GM12878 (cell line): ENCODE results near the gene WWOX. TPM values are rescaled to one million over a fixed set of nuclear protein-coding genes. Genes with fewer than 3 reads are reported as not detected.

Source experiments
- ATAC-seq: fragments of 200-7000 bp; cut with Tn5 transposase; 3 replicates; pipeline ENCODE4 v1.9.1; 2020; ENCODE audit warnings: mild to moderate bottlenecking, moderate library complexity
- BruUV-seq: library from RNA; stranded (reverse); fragments of 400-500 nt; replicated peaks from 2 replicates; lab custom pipeline; 2021; lab: Mats Ljungman, UMichigan
- CTCF ChIA-PET: fragments of 300-600 bp; sonication (Branson Sonifier 250); formaldehyde crosslinking; extraction: SDS; loops from one replicate; lab custom pipeline; 2021; ENCODE audit warnings: inconsistent platforms; lab: Yijun Ruan, JAX
- POLR2A ChIA-PET: fragments of 350-600 bp; formaldehyde crosslinking; extraction: SDS; loops from one replicate; lab custom pipeline; 2021; ENCODE audit warnings: inconsistent platforms; lab: Charles Lee
- RAD21 ChIA-PET: fragments of 300-600 bp; sonication (Branson Sonifier 250); formaldehyde crosslinking; loops from one replicate; lab custom pipeline; 2023; ENCODE audit warnings: antibody characterized with exemption; ENCODE audit not compliant: unreplicated experiment; lab: Charles Lee
- SMC1A ChIA-PET: fragments of 300-600 bp; sonication (Branson Sonifier 250); formaldehyde crosslinking; loops from one replicate; lab custom pipeline; 2023; ENCODE audit not compliant: unreplicated experiment, uncharacterized antibody; lab: Charles Lee
- DNase-seq: peaks from one replicate; pipeline ENCODE4 v3.0.0-alpha.2; 2011; ENCODE audit warnings: low read depth, low spot score
- FAIRE-seq: peaks from 3 replicates; lab custom pipeline; 2011; peaks lifted over from hg19 to GRCh38; lab: Jason Lieb, UNC
- H2AFZ ChIP-seq: 2 replicates; pipeline ENCODE4 v1.6.0; 2011; ENCODE audit warnings: low read depth, low read length, control low read depth; ENCODE audit not compliant: control insufficient read depth
- H3K27ac ChIP-seq: 2 replicates; pipeline ENCODE4 v1.5.1; 2011; ENCODE audit warnings: control low read depth; ENCODE audit not compliant: control insufficient read depth, insufficient read depth
- H3K27me3 ChIP-seq, 2 experiments: replicated peaks in 1 of 2; 2 replicates each; pipeline versions ENCODE4 v1.6.0 to v1.6.1; 2011; ENCODE audit warnings: low read length in 1 of 2; ENCODE audit not compliant: control insufficient read depth in 2 of 2, insufficient read depth in 2 of 2
- H3K36me3 ChIP-seq, 2 experiments: 2 replicates each; pipeline ENCODE4 v1.5.1; 2011; ENCODE audit warnings: low read length in 1 of 2; ENCODE audit not compliant: control insufficient read depth in 2 of 2, insufficient read depth in 2 of 2
- H3K4me1 ChIP-seq: 2 replicates; pipeline ENCODE4 v1.6.1; 2011; ENCODE audit warnings: mild to moderate bottlenecking, low read length, moderate library complexity, mixed read lengths; ENCODE audit not compliant: control insufficient read depth, insufficient read depth
- H3K4me2 ChIP-seq: 2 replicates; pipeline ENCODE4 v1.6.0; 2011; ENCODE audit warnings: control low read depth; ENCODE audit not compliant: control insufficient read depth, insufficient read depth
- H3K4me3 ChIP-seq: fragments of 200-600 bp; sonication (generic); 2 replicates; pipeline ENCODE4 v1.5.1; 2016
- H3K79me2 ChIP-seq: 2 replicates; pipeline ENCODE4 v1.6.0; 2011; ENCODE audit warnings: low read length; ENCODE audit not compliant: control insufficient read depth, insufficient read depth
- H3K9ac ChIP-seq: 2 replicates; pipeline ENCODE4 v1.8.0; 2011; ENCODE audit warnings: low read length, control low read depth, mixed read lengths; ENCODE audit not compliant: control insufficient read depth, insufficient read depth
- H3K9me3 ChIP-seq: replicated peaks from 3 replicates; pipeline ENCODE4 v1.5.1; 2011; ENCODE audit warnings: mild to moderate bottlenecking, low read length; ENCODE audit not compliant: control insufficient read depth, insufficient read depth
- H4K20me1 ChIP-seq: 2 replicates; pipeline ENCODE4 v1.6.0; 2011; ENCODE audit not compliant: control insufficient read depth, insufficient read depth
- ESRRA ChIP-seq: IDR thresholded peaks from 2 replicates; pipeline ENCODE4 v1.6.1; 2012; ENCODE audit warnings: mild to moderate bottlenecking, low read length, improper control_type of control experiment
- FOXM1 ChIP-seq: IDR thresholded peaks from 2 replicates; pipeline ENCODE4 v1.6.1; 2012; ENCODE audit warnings: low read depth, mild to moderate bottlenecking, inconsistent platforms, low read length, moderate library complexity
- IRF3 ChIP-seq: fragments of 450-650 bp; IDR thresholded peaks from 2 replicates; pipeline ENCODE4 v1.6.1; 2014; ENCODE audit warnings: mild to moderate bottlenecking
- PML ChIP-seq: IDR thresholded peaks from 2 replicates; pipeline ENCODE4 v1.6.1; 2012; ENCODE audit warnings: low read length, inconsistent platforms
- RBBP5 ChIP-seq: fragments of 200-600 bp; sonication (generic); conservative IDR thresholded peaks from 2 replicates; pipeline ENCODE4 v1.6.1; 2016
- SUPT20H ChIP-seq: IDR thresholded peaks from 2 replicates; pipeline ENCODE4 v1.6.1; 2011; ENCODE audit warnings: low read depth, mild to moderate bottlenecking, low read length, moderate library complexity, borderline replicate concordance; ENCODE audit not compliant: control insufficient read depth
- USF1 ChIP-seq: IDR thresholded peaks from 2 replicates; pipeline ENCODE4 v1.6.1; 2011; ENCODE audit warnings: borderline replicate concordance, low read depth, mild to moderate bottlenecking, moderate library complexity, mixed read lengths, low read length; ENCODE audit not compliant: insufficient read depth; ENCODE audit errors: extremely low read length
- ZBED1 ChIP-seq: IDR thresholded peaks from 2 replicates; pipeline ENCODE4 v1.6.1; 2016; ENCODE audit warnings: borderline replicate concordance
- ZNF622 ChIP-seq: fragments of 450-650 bp; IDR thresholded peaks from 2 replicates; pipeline ENCODE4 v1.6.1; 2017; ENCODE audit warnings: mild to moderate bottlenecking, inconsistent platforms
- WGBS: methylation state at CpG from one replicate; pipeline ENCODE4 v1.1.6; 2016; ENCODE audit warnings: low lambda C conversion rate; ENCODE audit not compliant: insufficient replicate concordance, insufficient coverage; ENCODE audit errors: missing lambda C conversion rate; 5-methylcytosine and 5-hydroxymethylcytosine counted together
- in situ Hi-C: fragments of 300-500 bp; cut with MboI; formaldehyde crosslinking; loops from 9 replicates; pipeline ENCODE4 v1.14.3; 2018; ENCODE audit warnings: mixed read lengths
- intact Hi-C: fragments of 100-400 bp; cut with micrococcal nuclease; formaldehyde crosslinking; loops from one replicate; pipeline ENCODE4 v1.14.2; 2022; ENCODE audit not compliant: unreplicated experiment
- polyA plus RNA-seq, 11 experiments: library from polyadenylated mRNA; depleted of rRNA in 4 of 11; unstranded in 6 of 11; stranded (reverse) in 5 of 11; fragments of >200 nt; fragmentation: Nextera tagmentation in 4 of 11; fragmentation: Illumina TruSeq in 1 of 11; extraction: Ambion mirVana in 4 of 11; extraction: Trizol in 1 of 11; gene quantifications; 1 replicate in 1 of 11; 2 replicates in 10 of 11; pipeline versions ENCODE4 v1.2.1 to v1.2.3, GENCODE V29; 2011 to 2016; ENCODE audit warnings: inconsistent platforms in 2 of 11, missing spikeins in 2 of 11, low read depth in 1 of 11
- total RNA-seq, 4 experiments: library from RNA; depleted of rRNA in 3 of 4; stranded (reverse); fragments of >200 nt in 3 of 4; fragmentation: Illumina TruSeq in 1 of 4; extraction: Trizol in 1 of 4; gene quantifications; 2 replicates each; pipeline versions ENCODE4 v1.2.1 to v1.2.3, GENCODE V29; 2013 to 2021
- TF ChIP-seq, protein P1 (sequence below): fragments of 450-650 bp; IDR thresholded peaks from 2 replicates; pipeline ENCODE4 v1.6.1; 2017; ENCODE audit warnings: mild to moderate bottlenecking, moderate library complexity

The WWOX gene
- total and polyA plus RNA-seq, 10 of the 15 experiments (the other 5 are each of a cell fraction or from before 2014, with no cell fraction given) = 2.8 to 24.4 (median 17.8) TPM

- ATAC-seq (no peak), FAIRE-seq (no peak)
- H3K4me2 ChIP-seq = no peak overlapping the region
- TF ChIP-seq IRF3 = no peak
- TF ChIP-seq SUPT20H = no peak
- TF ChIP-seq PML = no peak
- no peak for TF ChIP-seq USF1
- no peak for TF ChIP-seq FOXM1
- TF ChIP-seq, protein P1, sequence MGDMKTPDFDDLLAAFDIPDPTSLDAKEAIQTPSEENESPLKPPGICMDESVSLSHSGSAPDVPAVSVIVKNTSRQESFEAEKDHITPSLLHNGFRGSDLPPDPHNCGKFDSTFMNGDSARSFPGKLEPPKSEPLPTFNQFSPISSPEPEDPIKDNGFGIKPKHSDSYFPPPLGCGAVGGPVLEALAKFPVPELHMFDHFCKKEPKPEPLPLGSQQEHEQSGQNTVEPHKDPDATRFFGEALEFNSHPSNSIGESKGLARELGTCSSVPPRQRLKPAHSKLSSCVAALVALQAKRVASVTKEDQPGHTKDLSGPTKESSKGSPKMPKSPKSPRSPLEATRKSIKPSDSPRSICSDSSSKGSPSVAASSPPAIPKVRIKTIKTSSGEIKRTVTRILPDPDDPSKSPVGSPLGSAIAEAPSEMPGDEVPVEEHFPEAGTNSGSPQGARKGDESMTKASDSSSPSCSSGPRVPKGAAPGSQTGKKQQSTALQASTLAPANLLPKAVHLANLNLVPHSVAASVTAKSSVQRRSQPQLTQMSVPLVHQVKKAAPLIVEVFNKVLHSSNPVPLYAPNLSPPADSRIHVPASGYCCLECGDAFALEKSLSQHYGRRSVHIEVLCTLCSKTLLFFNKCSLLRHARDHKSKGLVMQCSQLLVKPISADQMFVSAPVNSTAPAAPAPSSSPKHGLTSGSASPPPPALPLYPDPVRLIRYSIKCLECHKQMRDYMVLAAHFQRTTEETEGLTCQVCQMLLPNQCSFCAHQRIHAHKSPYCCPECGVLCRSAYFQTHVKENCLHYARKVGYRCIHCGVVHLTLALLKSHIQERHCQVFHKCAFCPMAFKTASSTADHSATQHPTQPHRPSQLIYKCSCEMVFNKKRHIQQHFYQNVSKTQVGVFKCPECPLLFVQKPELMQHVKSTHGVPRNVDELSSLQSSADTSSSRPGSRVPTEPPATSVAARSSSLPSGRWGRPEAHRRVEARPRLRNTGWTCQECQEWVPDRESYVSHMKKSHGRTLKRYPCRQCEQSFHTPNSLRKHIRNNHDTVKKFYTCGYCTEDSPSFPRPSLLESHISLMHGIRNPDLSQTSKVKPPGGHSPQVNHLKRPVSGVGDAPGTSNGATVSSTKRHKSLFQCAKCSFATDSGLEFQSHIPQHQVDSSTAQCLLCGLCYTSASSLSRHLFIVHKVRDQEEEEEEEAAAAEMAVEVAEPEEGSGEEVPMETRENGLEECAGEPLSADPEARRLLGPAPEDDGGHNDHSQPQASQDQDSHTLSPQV = no peak
- no peak for TF ChIP-seq ESRRA
- no peak for TF ChIP-seq RBBP5
- TF ChIP-seq ZNF622 = no peak
- no peak for TF ChIP-seq ZBED1
- TF ChIP-seq, all 136 proteins: peak for 0
- H2AFZ ChIP-seq = no peak overlapping the region
- no peaks in the 10 kb centered on the region for H3K36me3 ChIP-seq
- DNase-seq = no peak
- ChIA-PET RAD21 (no interaction called here), SMC1A (no interaction called here), CTCF (no interaction called here), POLR2A (no interaction called here)
- no peaks in the 10 kb centered on the region for H3K9me3 ChIP-seq
- no TSS peak for BruUV-seq
- WGBS = 40% methylated on average over 9 of the region's 9 CpGs
- intact Hi-C loops = no loop called here
- H3K4me3 ChIP-seq = no peak overlapping the region
- in situ Hi-C loops = no loop called here
- no peaks in the 10 kb centered on the region for H3K4me1 ChIP-seq
- H3K9ac ChIP-seq = no peak overlapping the region
- H3K27me3 ChIP-seq = no peaks in the 10 kb centered on the region
- H3K27ac ChIP-seq = no peak overlapping the region
- H4K20me1 ChIP-seq = no peaks in the 10 kb centered on the region
- H3K79me2 ChIP-seq = no peaks in the 10 kb centered on the region
These were observed 570.5 kb downstream of the WWOX start for GRCh38 chr16:78669994-78670393.
